ENCODE results near the gene ATP9B.

- no peak for TF ChIP-seq POLR2AphosphoS5 (IDR thresholded peaks at IDR 0.05; ENCODE audit: low read depth, low read length)
- no peak for TF ChIP-seq REST (IDR thresholded peaks at IDR 0.05; ENCODE audit: insufficient read depth in 1 of 2, low read depth in 2 of 2, low read length in 2 of 2)
Observed at GRCh38 chr18:79042276-79042675, 26.9 kb upstream of the ATP9B start.
